Neural progenitor cell (in vitro differentiated cells): ENCODE data around the gene FAM199X.

ENCODE experiments used
- CTCF ChIP-seq: fragments of 200-600 bp; sonication (generic); IDR thresholded peaks from 2 replicates; pipeline ENCODE4 v1.5.1; 2017; ENCODE audit warnings: antibody characterized with exemption, mild to moderate bottlenecking
- EZH2 ChIP-seq: fragments of 200-600 bp; sonication (generic); IDR thresholded peaks from 2 replicates; pipeline ENCODE4 v1.6.1; 2017; ENCODE audit warnings: antibody characterized with exemption, mild to moderate bottlenecking, moderate library complexity
- EZH2phosphoT487 ChIP-seq: fragments of 200-600 bp; sonication (generic); IDR thresholded peaks from 2 replicates; pipeline ENCODE4 v1.6.1; 2017; ENCODE audit warnings: antibody characterized with exemption

GRCh38 chrX:104137496-104137895 lies 28.8 kb upstream of the FAM199X start:
- TF ChIP-seq CTCF (no peak), EZH2phosphoT487 (no peak), EZH2 (no peak)
